HCT116 (cell line): ENCODE results near the gene ZSWIM4. TPM values are rescaled to one million over a fixed set of nuclear protein-coding genes. Genes with fewer than 3 reads are reported as not detected.
A peak's percentile ranks its signal among the peaks of the same experiment; 100 is the strongest.

Experiments
- ATAC-seq: fragments of 200-7000 bp; cut with Tn5 transposase; 2 replicates; pipeline ENCODE4 v1.9.1; 2020; ENCODE audit warnings: mild to moderate bottlenecking, moderate library complexity
- BruUV-seq: library from RNA; stranded (reverse); fragments of 400-500 nt; replicated peaks from 2 replicates; lab custom pipeline; 2021; lab: Mats Ljungman, UMichigan
- CTCF ChIA-PET: fragments of 300-600 bp; sonication (Branson Sonifier 250); formaldehyde crosslinking; loops from one replicate; lab custom pipeline; 2021; ENCODE audit warnings: antibody characterized with exemption; lab: Charles Lee
- POLR2A ChIA-PET: fragments of 300-600, 350-600 bp; sonication (Branson Sonifier 250); formaldehyde crosslinking; loops from one replicate; lab custom pipeline; 2021; ENCODE audit warnings: antibody characterized with exemption; lab: Charles Lee
- RAD21 ChIA-PET, 2 experiments: fragments of 300-600 bp; sonication (Branson Sonifier 250); formaldehyde crosslinking; loops; one replicate each; lab custom pipeline; 2023; ENCODE audit warnings: low total read pairs in 2 of 2; ENCODE audit not compliant: uncharacterized antibody in 2 of 2, unreplicated experiment in 2 of 2, low non-redundant PET in 1 of 2; lab: Charles Lee
- DNase-seq: peaks from one replicate; pipeline ENCODE4 v3.0.0-alpha.2; 2010; ENCODE audit warnings: low read depth, low spot score
- H2AFZ ChIP-seq: fragments of 200-600 bp; shearing (Covaris generic), sonication (generic); 2 replicates; pipeline ENCODE4 v1.6.1; 2017; ENCODE audit warnings: low read depth, mixed run types, mixed read lengths, antibody characterized with exemption, low read length; ENCODE audit not compliant: poor library complexity, severe bottlenecking
- H3K27ac ChIP-seq: 2 replicates; pipeline ENCODE4 v1.5.1; 2012; ENCODE audit warnings: low read depth, low read length
- H3K27me3 ChIP-seq: fragments of 200-600 bp; sonication (generic); 2 replicates; pipeline ENCODE4 v1.6.1; 2016; ENCODE audit warnings: mixed run types, low read length, mixed read lengths; ENCODE audit not compliant: insufficient read depth
- H3K36me3 ChIP-seq, 2 experiments: fragments of 200-500 bp in 1 of 2; fragments of 200-600 bp in 1 of 2; sonication (Bioruptor generic) in 1 of 2; sonication (generic) in 1 of 2; 2 replicates each; pipeline versions ENCODE4 v1.5.1 to v1.6.1; 2014 to 2016; ENCODE audit warnings: low read length in 2 of 2, inconsistent platforms in 1 of 2, mixed read lengths in 1 of 2, mixed run types in 1 of 2; ENCODE audit not compliant: insufficient read depth in 2 of 2, control insufficient read depth in 1 of 2
- H3K4me1 ChIP-seq, 2 experiments: fragments of 200-600 bp in 1 of 2; sonication (generic) in 1 of 2; 2 replicates each; pipeline versions ENCODE4 v1.5.1 to v1.6.1; 2012 to 2017; ENCODE audit warnings: low read length in 2 of 2, inconsistent platforms in 1 of 2, mild to moderate bottlenecking in 1 of 2, mixed read lengths in 1 of 2, mixed run types in 1 of 2, moderate library complexity in 1 of 2; ENCODE audit not compliant: insufficient read depth in 2 of 2, control insufficient read depth in 1 of 2
- H3K4me2 ChIP-seq: fragments of 200-600 bp; sonication (generic); 2 replicates; pipeline ENCODE4 v1.6.1; 2017; ENCODE audit warnings: mixed run types, low read length, mixed read lengths
- H3K4me3 ChIP-seq, 2 experiments: fragments of 200-600 bp in 1 of 2; sonication (generic) in 1 of 2; replicated peaks in 1 of 2; 2 replicates each; pipeline ENCODE4 v1.5.1; 2011 to 2016; ENCODE audit warnings: low read length in 2 of 2, control low read depth in 1 of 2, low read depth in 1 of 2, mild to moderate bottlenecking in 1 of 2, mixed read lengths in 1 of 2, mixed run types in 1 of 2
- H3K79me2 ChIP-seq: fragments of 200-600 bp; sonication (generic); 2 replicates; pipeline ENCODE4 v1.6.1; 2017; ENCODE audit warnings: mild to moderate bottlenecking, mixed run types, low read length, moderate library complexity, mixed read lengths; ENCODE audit not compliant: insufficient read depth
- H3K9ac ChIP-seq: fragments of 200-600 bp; sonication (generic); 2 replicates; pipeline ENCODE4 v1.6.1; 2016; ENCODE audit warnings: low read length, mixed read lengths
- H3K9me2 ChIP-seq: fragments of 200-600 bp; sonication (generic), shearing (Covaris generic); 2 replicates; pipeline ENCODE4 v1.6.1; 2017; ENCODE audit warnings: mixed run types, mild to moderate bottlenecking, moderate library complexity; ENCODE audit not compliant: insufficient read depth
- H3K9me3 ChIP-seq, 2 experiments: fragments of 200-500 bp in 1 of 2; fragments of 200-600 bp in 1 of 2; sonication (Bioruptor generic) in 1 of 2; sonication (generic) in 1 of 2; 2 replicates each; pipeline ENCODE4 v1.6.1; 2014 to 2017; ENCODE audit warnings: low read length in 2 of 2, mixed read lengths in 2 of 2, inconsistent platforms in 1 of 2, low read depth in 1 of 2, mild to moderate bottlenecking in 1 of 2, mixed run types in 1 of 2, moderate library complexity in 1 of 2; ENCODE audit not compliant: control insufficient read depth in 1 of 2, insufficient read depth in 1 of 2
- H4K20me1 ChIP-seq: fragments of 200-600 bp; sonication (generic), shearing (Covaris generic); 2 replicates; pipeline ENCODE4 v1.6.1; 2017; ENCODE audit warnings: mixed run types, mild to moderate bottlenecking, moderate library complexity; ENCODE audit not compliant: insufficient read depth
- ELF1 ChIP-seq: IDR thresholded peaks from 2 replicates; pipeline ENCODE4 v1.6.1; 2012; ENCODE audit warnings: low read depth, borderline replicate concordance
- EZH2phosphoT487 ChIP-seq: fragments of 200-600 bp; IDR thresholded peaks from 2 replicates; pipeline ENCODE4 v1.6.1; 2018; ENCODE audit warnings: antibody characterized with exemption, borderline replicate concordance
- JUND ChIP-seq: IDR thresholded peaks from 2 replicates; pipeline ENCODE4 v1.6.1; 2012
- POLR2A ChIP-seq: IDR thresholded peaks from 2 replicates; pipeline ENCODE4 v1.7.0; 2011; ENCODE audit warnings: borderline replicate concordance; ENCODE audit not compliant: insufficient read depth, insufficient read length; ENCODE audit errors: extremely low read depth
- POLR2AphosphoS5 ChIP-seq: IDR thresholded peaks from 2 replicates; pipeline ENCODE4 v1.6.1; 2011; ENCODE audit warnings: mild to moderate bottlenecking, low read depth, low read length, moderate library complexity
- RAD21 ChIP-seq: IDR thresholded peaks from 2 replicates; pipeline ENCODE4 v1.6.1; 2012; ENCODE audit warnings: low read depth, mild to moderate bottlenecking
- SRF ChIP-seq: IDR thresholded peaks from 2 replicates; pipeline ENCODE4 v1.6.1; 2012; ENCODE audit warnings: low read depth
- TCF7L2 ChIP-seq: IDR thresholded peaks from 2 replicates; pipeline ENCODE4 v1.7.0; 2011; ENCODE audit warnings: borderline replicate concordance, inconsistent platforms; ENCODE audit not compliant: insufficient read depth, insufficient read length; ENCODE audit errors: extremely low read depth
- ZFX ChIP-seq: fragments of 450-650 bp; IDR thresholded peaks from 2 replicates; pipeline ENCODE4 v1.6.1; 2017
- intact Hi-C: fragments of 100-400 bp; cut with micrococcal nuclease; formaldehyde crosslinking; loops from 2 replicates; pipeline ENCODE4 v1.10.0; 2022
- total RNA-seq: library from RNA; stranded (reverse); gene quantifications from one replicate; pipeline ENCODE4 v1.2.1, GENCODE V29; 2021; ENCODE audit not compliant: unreplicated experiment
- TF ChIP-seq, protein P1 (sequence below): IDR thresholded peaks from 2 replicates; pipeline ENCODE4 v1.6.1; 2012
- TF ChIP-seq, protein P2 (sequence below): IDR thresholded peaks from 2 replicates; pipeline ENCODE4 v1.6.1; 2012; ENCODE audit warnings: low read depth
- TF ChIP-seq, protein P3 (sequence below): IDR thresholded peaks from 2 replicates; pipeline ENCODE4 v1.6.1; 2012

Gene ZSWIM4
- total RNA-seq, 1 experiment from 2014 or later: 9.8 TPM

- Histone ChIP-seq H3K27ac (peak overlapping the region; percentile 30), H3K4me3 (peak overlapping the region; percentile 58 to 63), H3K36me3 (no peaks in the 10 kb centered on the region; a peak in 2 of 4 replicates), H3K9me3 (no peaks in the 10 kb centered on the region), H3K4me2 (peak overlapping the region; percentile 72), H3K79me2 (no peaks in the 10 kb centered on the region), H4K20me1 (no peaks in the 10 kb centered on the region), H3K9ac (peak overlapping the region; percentile 82), H2AFZ (no peak overlapping the region), H3K27me3 (no peaks in the 10 kb centered on the region), H3K9me2 (no peaks in the 10 kb centered on the region), H3K4me1 (peaks cover 3 to 14% of the 10 kb centered on the region in 2 experiments; a peak in 2 of 4 replicates)
- ATAC-seq (peak; percentile 30; the same call in 1 of the 2 replicates), DNase-seq (no peak)
- TSS peak; percentile 30 for BruUV-seq
- intact Hi-C loops: no loop called here
- CTCF ChIA-PET: interaction anchor here (1.6 kb wide), 1 partner anchor 18 kb away, joined by 6 read pairs; a partner anchor contains a TSS
- TF ChIP-seq POLR2A (no peak), TCF7L2 (no peak), JUND (no peak), ZFX (no peak), POLR2AphosphoS5 (no peak), ELF1 (no peak), EZH2phosphoT487 (no peak), RAD21 (no peak), SRF (no peak)
- TF ChIP-seq, protein P1, sequence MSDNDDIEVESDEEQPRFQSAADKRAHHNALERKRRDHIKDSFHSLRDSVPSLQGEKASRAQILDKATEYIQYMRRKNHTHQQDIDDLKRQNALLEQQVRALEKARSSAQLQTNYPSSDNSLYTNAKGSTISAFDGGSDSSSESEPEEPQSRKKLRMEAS: no peak
- TF ChIP-seq, protein P2, sequence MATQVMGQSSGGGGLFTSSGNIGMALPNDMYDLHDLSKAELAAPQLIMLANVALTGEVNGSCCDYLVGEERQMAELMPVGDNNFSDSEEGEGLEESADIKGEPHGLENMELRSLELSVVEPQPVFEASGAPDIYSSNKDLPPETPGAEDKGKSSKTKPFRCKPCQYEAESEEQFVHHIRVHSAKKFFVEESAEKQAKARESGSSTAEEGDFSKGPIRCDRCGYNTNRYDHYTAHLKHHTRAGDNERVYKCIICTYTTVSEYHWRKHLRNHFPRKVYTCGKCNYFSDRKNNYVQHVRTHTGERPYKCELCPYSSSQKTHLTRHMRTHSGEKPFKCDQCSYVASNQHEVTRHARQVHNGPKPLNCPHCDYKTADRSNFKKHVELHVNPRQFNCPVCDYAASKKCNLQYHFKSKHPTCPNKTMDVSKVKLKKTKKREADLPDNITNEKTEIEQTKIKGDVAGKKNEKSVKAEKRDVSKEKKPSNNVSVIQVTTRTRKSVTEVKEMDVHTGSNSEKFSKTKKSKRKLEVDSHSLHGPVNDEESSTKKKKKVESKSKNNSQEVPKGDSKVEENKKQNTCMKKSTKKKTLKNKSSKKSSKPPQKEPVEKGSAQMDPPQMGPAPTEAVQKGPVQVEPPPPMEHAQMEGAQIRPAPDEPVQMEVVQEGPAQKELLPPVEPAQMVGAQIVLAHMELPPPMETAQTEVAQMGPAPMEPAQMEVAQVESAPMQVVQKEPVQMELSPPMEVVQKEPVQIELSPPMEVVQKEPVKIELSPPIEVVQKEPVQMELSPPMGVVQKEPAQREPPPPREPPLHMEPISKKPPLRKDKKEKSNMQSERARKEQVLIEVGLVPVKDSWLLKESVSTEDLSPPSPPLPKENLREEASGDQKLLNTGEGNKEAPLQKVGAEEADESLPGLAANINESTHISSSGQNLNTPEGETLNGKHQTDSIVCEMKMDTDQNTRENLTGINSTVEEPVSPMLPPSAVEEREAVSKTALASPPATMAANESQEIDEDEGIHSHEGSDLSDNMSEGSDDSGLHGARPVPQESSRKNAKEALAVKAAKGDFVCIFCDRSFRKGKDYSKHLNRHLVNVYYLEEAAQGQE: no peak
- TF ChIP-seq, protein P3, sequence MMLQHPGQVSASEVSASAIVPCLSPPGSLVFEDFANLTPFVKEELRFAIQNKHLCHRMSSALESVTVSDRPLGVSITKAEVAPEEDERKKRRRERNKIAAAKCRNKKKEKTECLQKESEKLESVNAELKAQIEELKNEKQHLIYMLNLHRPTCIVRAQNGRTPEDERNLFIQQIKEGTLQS: no peak
- RAD21 ChIA-PET: no interaction called here
- POLR2A ChIA-PET: no interaction called here
Measured at GRCh38 chr19:13765395-13766094, 29.7 kb upstream of the ZSWIM4 start.
